Upper lobe of left lung (tissue), 6 donors: ENCODE measurements around the gene SNAPC1. TPM values are rescaled to one million over a fixed set of nuclear protein-coding genes. Genes with fewer than 3 reads are reported as not detected.
"Not testable (repeated sequence)": the region's sequence is repeated elsewhere in the genome, so short reads cannot be mapped to it uniquely, and the experiment has no call there.

Source experiments
- ATAC-seq, 2 donors: fragments of 200-7000 bp; cut with Tn5 transposase; one replicate each; pipeline ENCODE4 v1.9.1; 2022; ENCODE audit warnings: mild to moderate bottlenecking in 2 of 2, moderate library complexity in 2 of 2; ENCODE audit not compliant: low FRiP score in 2 of 2
- DNase-seq, 2 donors: peaks; one replicate each; pipeline ENCODE4 v3.0.0-alpha.2; 2019 to 2020
- H3K27ac ChIP-seq, 4 donors: fragments of 200-600 bp; sonication (generic); one replicate each; pipeline ENCODE4 v1.5.1; 2016 to 2019
- H3K27me3 ChIP-seq, 4 donors: fragments of 200-600 bp; sonication (generic); one replicate each; pipeline ENCODE4 v1.5.1; 2017 to 2019
- H3K36me3 ChIP-seq, 4 donors: fragments of 200-600 bp; sonication (generic); one replicate each; pipeline ENCODE4 v1.5.1; 2016 to 2019
- H3K4me1 ChIP-seq, 4 donors: fragments of 200-600 bp; sonication (generic); one replicate each; pipeline ENCODE4 v1.5.1; 2018 to 2019
- H3K4me3 ChIP-seq, 4 donors: fragments of 200-600 bp; sonication (generic); one replicate each; pipeline ENCODE4 v1.5.1; 2017 to 2019; ENCODE audit warnings: mild to moderate bottlenecking in 2 of 4, moderate library complexity in 1 of 4
- H3K9me3 ChIP-seq, 4 donors: fragments of 200-600 bp; sonication (generic); one replicate each; pipeline ENCODE4 v1.5.1; 2018 to 2019
- CTCF ChIP-seq, 6 experiments: fragments of 450-650 bp in 4 of 6; fragments of 200-600 bp in 2 of 6; sonication (generic) in 2 of 6; IDR thresholded peaks; one replicate each; pipeline ENCODE4 v1.5.1; 2016 to 2019; ENCODE audit warnings: antibody characterized with exemption in 6 of 6
- EP300 ChIP-seq, 4 donors: sonication (generic); formaldehyde crosslinking; IDR thresholded peaks; one replicate each; pipeline ENCODE4 v1.5.1; 2017; ENCODE audit warnings: antibody characterized with exemption in 4 of 4, control low read depth in 2 of 4
- POLR2A ChIP-seq, 4 donors: fragments of 450-650 bp; IDR thresholded peaks; one replicate each; pipeline ENCODE4 v1.5.1; 2016 to 2017; ENCODE audit warnings: antibody characterized with exemption in 4 of 4, mild to moderate bottlenecking in 2 of 4
- POLR2AphosphoS5 ChIP-seq, 2 donors: sonication (generic); formaldehyde crosslinking; IDR thresholded peaks; one replicate each; pipeline ENCODE4 v1.5.1; 2017; ENCODE audit warnings: antibody characterized with exemption in 2 of 2
- WGBS, 2 donors: methylation state at CpG; one replicate each; pipeline ENCODE4 v1.1.5; 2017 to 2018; 5-methylcytosine and 5-hydroxymethylcytosine counted together
- total RNA-seq, 6 donors: library from RNA; depleted of rRNA in 4 of 6; stranded (reverse); fragments of >200 nt in 4 of 6; gene quantifications; one replicate each; pipeline versions ENCODE4 v1.1.0 to v1.2.1, GENCODE V29; 2016 to 2021
- donor health status: DM: no; HTN: no; CAD: no; lungs with moderate emphysema.
- donor health status: DM: no; HTN: yes; CAD: no; lungs with severe emphysema.

SNAPC1 gene
- total RNA-seq, 6 donors from 2014 or later, result 4.2 to 8.9 (median 4.7) TPM

- ATAC-seq, result no peak
- peak overlapping the region in 3 of 4 donors; percentile 53 to 69 (median 62) for H3K4me3 ChIP-seq
- peaks cover 6 to 16% (median 12%) of the 10 kb centered on the region in 4 donors for H3K36me3 ChIP-seq
- DNase-seq, result no peak
- peak overlapping the region; percentile 77 to 93 (median 89) for H3K27ac ChIP-seq
- WGBS, 2 donors, result 31 to 33% methylated on average over 8 of the region's 8 CpGs
- TF ChIP-seq CTCF (IDR thresholded peaks at IDR 0.05) (no peak), EP300 (IDR thresholded peaks at IDR 0.05) (no peak), POLR2AphosphoS5 (IDR thresholded peaks at IDR 0.05) (no peak), POLR2A (IDR thresholded peaks at IDR 0.05) (no peak)
- H3K9me3 ChIP-seq, result no peaks in the 10 kb centered on the region
- H3K27me3 ChIP-seq, result no peaks in the 10 kb centered on the region
- peaks cover 8 to 29% (median 20%) of the 10 kb centered on the region in 4 donors for H3K4me1 ChIP-seq
Measured at GRCh38 chr14:61751475-61751989, 10.7 kb upstream of the SNAPC1 start.

GRCh38 chr14:61752626-61753025 lies 9.6 kb upstream of the SNAPC1 start:
- TF ChIP-seq POLR2AphosphoS5 (IDR thresholded peaks at IDR 0.05) (no peak), CTCF (IDR thresholded peaks at IDR 0.05) (no peak), POLR2A (IDR thresholded peaks at IDR 0.05) (no peak), EP300 (IDR thresholded peaks at IDR 0.05) (no peak)
- Histone ChIP-seq H3K4me3 (no peak overlapping the region), H3K36me3 (peaks cover 0 to 5% (median 1%) of the 10 kb centered on the region in 4 donors), H3K27me3 (no peaks in the 10 kb centered on the region), H3K27ac (no peak overlapping the region), H3K4me1 (peaks cover 8 to 29% (median 20%) of the 10 kb centered on the region in 4 donors), H3K9me3 (no peaks in the 10 kb centered on the region)
- ATAC-seq (peak in 1 of 2 donors; percentile 14), DNase-seq (no peak)
- 58 to 64% methylated on average over 4 of the region's 4 CpGs for WGBS, 2 donors

- H3K9me3 ChIP-seq, result no peaks in the 10 kb centered on the region
- no peaks in the 10 kb centered on the region for H3K27me3 ChIP-seq
- TF ChIP-seq EP300 (IDR thresholded peaks at IDR 0.05) (no peak), POLR2AphosphoS5 (IDR thresholded peaks at IDR 0.05) (no peak), CTCF (IDR thresholded peaks at IDR 0.05) (no peak), POLR2A (IDR thresholded peaks at IDR 0.05) (no peak)
- no peak for ATAC-seq
- peaks cover 8 to 29% (median 20%) of the 10 kb centered on the region in 4 donors for H3K4me1 ChIP-seq
- no peaks in the 10 kb centered on the region for H3K36me3 ChIP-seq
- H3K27ac ChIP-seq, result peak overlapping the region in 1 of 4 donors; percentile 0
- no peak for DNase-seq
- H3K4me3 ChIP-seq, result no peak overlapping the region
Measured at GRCh38 chr14:61753631-61754030, 8.6 kb upstream of the SNAPC1 start.

- Histone ChIP-seq H3K4me3 (no peak overlapping the region), H3K9me3 (no peaks in the 10 kb centered on the region), H3K4me1 (peaks cover 8 to 21% (median 14%) of the 10 kb centered on the region in 4 donors), H3K27ac (no peak overlapping the region), H3K36me3 (no peaks in the 10 kb centered on the region), H3K27me3 (no peaks in the 10 kb centered on the region)
- ATAC-seq (no peak), DNase-seq (no peak)
- 74 to 77% methylated on average over 5 of the region's 5 CpGs for WGBS, 2 donors
- TF ChIP-seq EP300 (IDR thresholded peaks at IDR 0.05) (no peak), CTCF (IDR thresholded peaks at IDR 0.05) (no peak), POLR2A (IDR thresholded peaks at IDR 0.05) (no peak)
Measured at GRCh38 chr14:61754627-61755381, 7.4 kb upstream of the SNAPC1 start.

GRCh38 chr14:61755382-61755742 lies 6.9 kb upstream of the SNAPC1 start:
- H3K27ac ChIP-seq, H3K9me3 ChIP-seq, ATAC-seq, H3K4me3 ChIP-seq, H3K36me3 ChIP-seq, DNase-seq, H3K27me3 ChIP-seq: not testable (repeated sequence)
- peaks cover 8 to 15% (median 10%) of the 10 kb centered on the region in 4 donors for H3K4me1 ChIP-seq
